Measurements from ENCODE around the gene TMED7.

DNA sequence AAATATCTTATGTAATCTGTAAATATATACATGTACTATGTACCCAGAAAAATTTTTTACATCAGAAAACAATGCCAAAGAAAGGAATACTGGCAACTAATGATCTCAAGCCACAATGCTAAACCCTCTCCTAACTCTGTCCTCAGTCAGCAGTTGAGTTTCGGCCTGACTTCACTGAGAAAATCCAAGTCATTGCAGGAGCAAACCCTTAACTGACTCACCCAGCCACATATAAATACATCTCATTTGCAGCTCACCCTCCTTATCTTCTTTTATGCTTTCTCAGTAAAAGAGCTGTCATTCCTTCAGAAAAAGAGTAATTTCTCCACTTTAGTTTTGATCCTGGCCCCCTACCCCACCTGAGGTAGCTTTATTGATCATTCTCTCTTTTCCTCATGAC lies 46.1 kb upstream of the TMED7 start:
- TF ChIP-seq POLR2A (IDR thresholded peaks at IDR 0.05) (no peak), POLR2AphosphoS5 (IDR thresholded peaks at IDR 0.05; ENCODE audit: insufficient read depth in 1 of 2, low read depth in 1 of 2) (no peak)

Data from vagina (tissue), 2 donors.